ENCODE measurements around the gene C17orf58. TPM values are rescaled to one million over a fixed set of nuclear protein-coding genes. Genes with fewer than 3 reads are reported as not detected.

The C17orf58 gene
- total RNA-seq, 1 donor, result 7.2 TPM

DNA sequence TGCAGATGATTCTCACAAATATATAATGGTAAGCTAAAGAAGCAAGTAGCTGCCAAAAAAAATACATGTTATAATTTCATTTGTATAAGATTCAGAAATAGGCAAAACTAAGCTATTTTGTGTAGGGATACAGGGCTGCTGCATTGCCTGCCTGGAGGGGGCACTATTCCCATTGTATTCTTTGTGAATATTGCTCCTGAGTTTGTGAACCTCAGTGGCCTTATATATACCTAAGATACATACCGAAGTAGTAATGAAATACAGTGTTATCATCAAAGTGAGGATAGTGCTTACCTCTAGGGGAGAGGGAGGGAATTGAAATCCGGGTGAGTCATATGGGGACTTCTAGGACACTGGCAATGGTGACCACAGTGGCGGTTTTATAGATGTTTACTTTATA is 53.5 kb downstream of the C17orf58 start:
- Histone ChIP-seq H2AFZ (ENCODE audit: low read length) (no peak overlapping the region), H3K4me1 (ENCODE audit: insufficient read depth, low read length) (no peaks in the 10 kb centered on the region), H3K79me2 (ENCODE audit: insufficient read depth, low read length) (no peaks in the 10 kb centered on the region), H3K9me3 (ENCODE audit: low read depth, low read length) (no peaks in the 10 kb centered on the region), H3K4me2 (ENCODE audit: insufficient read depth, low read length) (no peak overlapping the region), H3K36me3 (ENCODE audit: insufficient read depth, low read length) (peaks cover 73% of the 10 kb centered on the region), H4K20me1 (ENCODE audit: insufficient read depth, low read length) (no peaks in the 10 kb centered on the region), H3K4me3 (ENCODE audit: insufficient read depth, low read length) (no peak overlapping the region), H3K27me3 (ENCODE audit: insufficient read depth, low read length) (no peaks in the 10 kb centered on the region), H3K27ac (ENCODE audit: low read depth, low read length) (no peak overlapping the region)
- peak; percentile 60 for TF ChIP-seq CTCF (IDR thresholded peaks at IDR 0.05; ENCODE audit: extremely low read depth, low read depth, low read length)
- no peak for DNase-seq (ENCODE audit: insufficient read length, low spot score, missing footprints)

Small RNAs within 50 kb of the gene (small RNA-seq; reads per million reads assigned to genes)
- gene RN7SL622P, result not detected

Other genes starting within 250 kb of the C17orf58 start
- 59.2 and 59.7 TPM in 2 replicates for gene BPTF, start 171.0 kb downstream of the C17orf58 start, total RNA-seq
- 40.1 and 40.9 TPM in 2 replicates for gene KPNA2, start 39.3 kb upstream of the C17orf58 start, total RNA-seq

All from osteoblast (primary cell).